Ovary (tissue), 3 donors: ENCODE measurements around the gene KYNU.

Source experiments
- EP300 ChIP-seq: sonication (generic); formaldehyde crosslinking; IDR thresholded peaks from one replicate; pipeline ENCODE4 v1.6.1; 2017; ENCODE audit warnings: antibody characterized with exemption
- TF ChIP-seq, protein P1 (sequence below), 3 donors: fragments of 450-650 bp in 2 of 3; fragments of 200-600 bp in 1 of 3; IDR thresholded peaks; one replicate each; pipeline versions ENCODE4 v1.5.1 to v1.8.0; 2016 to 2022; ENCODE audit warnings: antibody characterized with exemption in 3 of 3, mild to moderate bottlenecking in 1 of 3
- donor health status: DM: no; HTN: no; CAD: no.

DNA sequence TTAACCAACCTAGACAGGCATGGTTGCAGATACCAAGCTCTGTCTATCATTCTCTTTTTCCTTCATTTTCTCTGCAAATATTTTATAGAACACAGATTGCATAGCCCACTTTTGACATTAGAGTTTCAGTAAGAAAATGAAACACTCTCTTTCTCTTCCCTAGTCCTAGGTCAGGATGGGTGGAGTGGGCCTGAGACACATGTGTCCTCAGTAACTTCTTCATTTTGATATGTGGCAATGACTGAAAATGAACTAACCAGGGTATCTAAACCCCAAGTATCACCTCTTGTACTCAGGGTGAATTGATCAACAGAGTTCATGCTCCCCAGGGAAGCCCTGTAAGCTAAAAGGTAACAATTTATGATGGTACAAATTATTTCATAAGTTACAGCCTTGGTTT, 37.0 kb upstream of the KYNU start:
- no peak for TF ChIP-seq EP300
- TF ChIP-seq, protein P1, sequence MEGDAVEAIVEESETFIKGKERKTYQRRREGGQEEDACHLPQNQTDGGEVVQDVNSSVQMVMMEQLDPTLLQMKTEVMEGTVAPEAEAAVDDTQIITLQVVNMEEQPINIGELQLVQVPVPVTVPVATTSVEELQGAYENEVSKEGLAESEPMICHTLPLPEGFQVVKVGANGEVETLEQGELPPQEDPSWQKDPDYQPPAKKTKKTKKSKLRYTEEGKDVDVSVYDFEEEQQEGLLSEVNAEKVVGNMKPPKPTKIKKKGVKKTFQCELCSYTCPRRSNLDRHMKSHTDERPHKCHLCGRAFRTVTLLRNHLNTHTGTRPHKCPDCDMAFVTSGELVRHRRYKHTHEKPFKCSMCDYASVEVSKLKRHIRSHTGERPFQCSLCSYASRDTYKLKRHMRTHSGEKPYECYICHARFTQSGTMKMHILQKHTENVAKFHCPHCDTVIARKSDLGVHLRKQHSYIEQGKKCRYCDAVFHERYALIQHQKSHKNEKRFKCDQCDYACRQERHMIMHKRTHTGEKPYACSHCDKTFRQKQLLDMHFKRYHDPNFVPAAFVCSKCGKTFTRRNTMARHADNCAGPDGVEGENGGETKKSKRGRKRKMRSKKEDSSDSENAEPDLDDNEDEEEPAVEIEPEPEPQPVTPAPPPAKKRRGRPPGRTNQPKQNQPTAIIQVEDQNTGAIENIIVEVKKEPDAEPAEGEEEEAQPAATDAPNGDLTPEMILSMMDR (IDR thresholded peaks at IDR 0.05): no peak
